Measurements from ENCODE around the gene NNT. TPM values are rescaled to one million over a fixed set of nuclear protein-coding genes. Genes with fewer than 3 reads are reported as not detected.
"Not testable (repeated sequence)": the region's sequence is repeated elsewhere in the genome, so short reads cannot be mapped to it uniquely, and the experiment has no call there.

NNT gene
- 554 TPM for total RNA-seq
- long read RNA-seq, full-length matches to known transcripts, result 347 of 587 reads
- long read RNA-seq, partial matches to known transcripts, result 205 of 587 reads
- long read RNA-seq, other reads (novel, unspliced or antisense), result 35 of 587 reads

DNA sequence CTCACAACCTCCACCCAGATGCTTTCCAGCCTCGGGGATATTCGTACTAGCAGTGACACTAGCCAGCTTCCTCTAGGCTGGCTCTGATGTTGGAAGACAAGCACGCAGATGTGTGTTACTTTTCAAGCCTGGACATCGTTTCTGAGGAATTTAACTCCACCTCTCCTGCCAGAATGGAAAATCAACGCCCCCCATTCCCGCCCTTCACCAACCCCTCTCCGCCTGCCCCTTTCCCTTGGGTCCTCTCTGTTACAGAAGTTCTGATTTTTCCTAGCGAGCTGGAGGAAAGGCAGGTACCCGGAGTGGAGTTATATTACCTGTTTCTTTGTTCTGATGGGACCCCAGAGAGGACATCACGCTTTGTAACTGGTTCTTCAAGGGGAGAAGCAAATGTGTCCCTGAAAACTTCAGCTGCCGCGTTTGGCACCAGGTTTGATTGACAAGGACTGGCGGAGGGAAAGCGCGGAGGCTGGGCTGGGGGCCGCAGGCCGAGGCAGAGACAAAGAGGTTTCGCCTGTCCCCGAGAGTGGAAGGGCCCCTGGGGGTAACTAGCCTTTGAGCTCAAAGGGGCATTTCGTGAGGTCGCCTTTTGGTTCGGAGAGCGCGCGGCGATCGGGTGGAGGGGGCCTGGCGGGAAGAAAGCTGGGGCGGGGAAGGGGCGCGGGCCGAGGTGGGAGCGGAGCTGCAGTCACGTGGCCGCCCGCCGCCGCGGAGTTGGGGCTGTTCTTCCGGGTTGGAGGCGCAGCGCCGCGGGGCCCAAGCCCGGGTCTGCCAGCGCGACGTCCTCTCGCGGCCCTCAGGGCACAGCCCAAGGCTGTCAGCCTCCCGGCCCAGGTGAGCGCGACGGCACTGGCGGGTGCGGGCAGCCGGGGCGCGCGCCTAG is at the start of gene NNT:
NNT (plus strand) TSS at position 720 of the 883 bp plus-strand sequence. CDS start 6,016 bp downstream, outside the sequence.
- intact Hi-C loops (cut with micrococcal nuclease), result no loop called here
- ATAC-seq (peak; percentile 83), DNase-seq (peak; percentile 90)

DNA sequence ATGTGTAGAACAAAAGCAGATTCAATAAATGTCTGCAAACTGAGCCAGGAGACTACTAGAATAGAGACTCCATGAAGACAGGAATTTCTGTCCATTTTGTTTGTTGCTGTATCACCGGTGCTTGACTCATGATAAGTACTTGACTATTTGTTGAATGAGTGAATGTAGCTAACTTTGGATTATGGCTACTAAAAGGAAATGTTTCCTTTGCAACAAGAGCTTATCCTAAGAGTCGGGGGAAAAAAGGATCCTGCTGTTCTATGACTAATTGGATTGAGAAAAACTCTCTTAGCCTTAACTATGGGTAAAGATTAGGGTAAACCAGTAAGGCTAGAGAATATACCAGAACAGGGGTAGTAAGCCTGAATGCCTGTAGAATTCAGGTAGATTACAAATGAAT is 49.6 kb upstream of the NNT start:
- ATAC-seq, result no peak
- intact Hi-C loops (cut with micrococcal nuclease), result no loop called here
- DNase-seq, result no peak

DNA sequence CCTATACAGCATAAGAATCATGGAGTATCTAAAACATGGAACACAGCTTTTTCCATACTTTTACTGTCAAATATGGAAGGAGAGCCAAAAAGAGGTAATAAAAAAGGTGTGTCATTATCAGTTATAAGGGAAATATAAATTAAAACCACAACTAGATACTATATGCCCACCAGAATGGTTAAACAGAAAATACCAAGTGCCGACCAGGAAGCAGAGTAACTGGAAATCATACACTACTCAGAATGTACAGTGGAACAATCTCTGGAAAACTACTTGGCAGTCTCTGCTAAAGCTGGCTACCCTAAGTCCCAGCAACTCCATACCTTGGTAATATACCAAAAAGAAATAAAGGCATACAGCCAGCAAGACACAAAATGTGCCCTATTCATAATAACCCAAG is 48.5 kb upstream of the NNT start:
- ATAC-seq (no peak), DNase-seq (no peak)
- intact Hi-C loops (cut with micrococcal nuclease), result no loop called here

DNA sequence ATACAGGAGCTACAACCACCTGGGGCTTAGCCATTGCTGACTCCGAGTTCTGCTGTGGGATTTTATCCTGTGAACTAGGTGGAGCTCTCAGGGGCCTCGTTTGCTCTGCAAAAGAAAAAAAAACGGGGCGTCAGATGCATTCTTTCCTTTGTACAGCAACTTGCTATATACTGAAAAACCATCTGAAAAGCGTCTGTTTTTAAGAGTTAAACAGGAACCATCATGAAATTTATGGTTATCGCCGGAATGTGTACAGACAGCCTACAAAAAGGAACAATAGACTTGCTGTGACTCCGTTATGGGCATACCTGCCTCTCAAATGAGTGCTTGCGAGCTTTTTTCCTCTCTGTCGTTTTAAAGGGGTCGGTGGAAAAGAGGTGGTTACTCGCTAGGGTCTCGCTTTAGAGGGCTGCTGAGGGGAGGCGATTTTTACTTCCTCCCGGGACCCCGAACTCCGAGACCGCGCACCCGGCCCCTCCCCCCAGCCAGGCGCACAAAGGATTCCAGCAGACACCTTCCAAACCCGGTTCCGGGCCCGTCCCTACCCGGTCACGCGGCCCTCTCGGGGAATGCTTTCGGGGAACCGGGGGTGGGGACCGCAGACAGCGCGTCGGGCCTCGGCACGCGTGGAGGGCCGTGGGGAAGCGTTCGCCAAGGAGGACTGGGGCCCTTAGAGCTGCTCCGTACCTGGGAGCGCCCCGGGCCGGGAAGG is 46.9 kb upstream of the NNT start:
- DNase-seq (peak; percentile 76), ATAC-seq (peak; percentile 62)
- intact Hi-C loops (cut with micrococcal nuclease), result no loop called here

DNA sequence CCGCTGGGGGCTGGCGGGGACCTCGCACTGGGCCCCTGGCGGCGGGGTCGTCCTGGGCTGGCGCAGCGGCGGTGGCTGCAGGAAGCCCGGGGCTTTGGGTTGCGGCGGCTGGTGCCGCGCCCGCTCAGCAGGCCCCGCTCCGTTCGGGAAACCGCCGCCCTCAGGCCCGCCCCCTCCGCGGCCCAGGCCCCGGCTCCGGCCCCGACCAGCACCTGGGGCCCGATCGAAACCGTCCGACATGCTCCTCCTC is 46.4 kb upstream of the NNT start:
- intact Hi-C loops (cut with micrococcal nuclease); DNase-seq: not testable (repeated sequence)
- peak; percentile 94 for ATAC-seq

DNA sequence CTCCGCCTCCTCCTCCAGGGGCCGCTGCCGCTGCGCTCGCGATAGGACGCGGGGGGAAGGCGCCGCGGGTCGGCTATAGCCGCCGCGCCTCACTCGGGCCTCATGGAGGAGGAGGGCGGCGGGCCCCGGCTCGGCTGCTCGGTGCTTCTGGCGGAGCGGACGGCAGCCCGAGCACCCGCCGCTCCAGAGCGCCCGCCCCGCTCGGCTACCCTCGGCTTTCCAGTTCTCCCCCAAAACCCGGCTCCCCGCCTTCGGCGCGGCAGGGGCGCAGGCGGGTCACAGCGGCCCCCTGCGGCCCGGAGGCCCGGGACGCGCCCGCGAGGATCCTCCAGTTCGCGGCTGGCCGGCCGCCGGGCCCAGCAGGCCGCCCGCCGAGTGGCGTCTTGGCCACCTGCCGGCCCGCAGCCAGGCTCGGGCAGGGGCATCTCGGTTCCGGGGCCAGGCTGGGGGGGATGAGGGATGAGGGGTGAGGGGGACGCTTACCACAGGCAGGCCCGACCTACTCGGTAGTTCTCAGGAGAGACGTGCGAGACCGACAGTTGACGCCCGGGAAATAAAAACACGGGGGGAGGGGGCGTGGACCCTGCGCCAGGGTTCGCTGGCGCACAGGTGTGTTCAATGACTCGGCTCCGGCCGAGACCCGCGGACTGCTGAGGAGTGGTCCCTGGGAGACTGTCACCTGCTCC is 46.0 kb upstream of the NNT start, which contains the start of gene PAIP1:
PAIP1 (minus strand) TSS at position 221 of the 686 bp plus-strand sequence. CDS start 231 bp downstream, outside the sequence.
- peak; percentile 90 for DNase-seq
- peak; percentile 92 for ATAC-seq
- intact Hi-C loops (cut with micrococcal nuclease), result no loop called here

DNA sequence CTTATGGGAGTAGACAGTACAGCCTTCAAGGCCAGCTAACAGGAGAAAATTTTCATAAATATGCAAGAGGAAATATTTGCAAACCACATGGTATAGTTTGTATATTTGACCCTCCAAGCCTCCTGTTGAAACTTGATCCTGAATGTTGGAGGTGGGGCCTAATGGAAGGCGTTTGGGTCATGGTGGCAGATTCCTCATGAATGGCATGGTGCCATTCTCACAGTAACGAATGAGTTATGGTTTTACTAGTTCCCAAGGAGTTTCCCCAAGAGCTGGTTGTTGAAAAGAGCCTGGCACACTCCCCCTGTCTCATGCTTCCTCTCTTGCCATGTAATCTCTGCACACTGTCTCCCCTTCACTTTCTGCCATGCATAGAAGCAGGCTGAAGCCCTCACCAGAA is 42.9 kb upstream of the NNT start:
- DNase-seq (no peak), ATAC-seq (no peak)
- intact Hi-C loops (cut with micrococcal nuclease), result no loop called here

DNA sequence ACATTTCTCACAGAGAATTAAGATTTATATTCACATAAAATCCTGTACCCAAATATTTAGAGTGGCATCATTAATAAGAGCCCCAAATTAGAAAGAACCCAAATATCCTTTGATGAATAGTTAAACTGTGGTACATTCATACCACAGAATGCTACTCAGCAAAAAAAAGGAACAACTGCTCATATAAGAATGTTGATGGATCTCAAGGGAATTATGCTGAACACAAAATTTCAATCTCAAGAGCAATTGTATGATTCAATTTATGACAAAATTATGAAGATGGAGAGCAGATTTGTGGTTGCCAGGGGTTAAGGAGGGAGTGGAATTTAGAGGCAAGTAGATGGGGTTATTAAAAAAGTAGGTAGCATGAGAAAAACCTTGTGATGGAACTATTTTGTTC is 41.6 kb upstream of the NNT start:
- ATAC-seq, result no peak
- intact Hi-C loops (cut with micrococcal nuclease), result no loop called here
- DNase-seq, result no peak

DNA sequence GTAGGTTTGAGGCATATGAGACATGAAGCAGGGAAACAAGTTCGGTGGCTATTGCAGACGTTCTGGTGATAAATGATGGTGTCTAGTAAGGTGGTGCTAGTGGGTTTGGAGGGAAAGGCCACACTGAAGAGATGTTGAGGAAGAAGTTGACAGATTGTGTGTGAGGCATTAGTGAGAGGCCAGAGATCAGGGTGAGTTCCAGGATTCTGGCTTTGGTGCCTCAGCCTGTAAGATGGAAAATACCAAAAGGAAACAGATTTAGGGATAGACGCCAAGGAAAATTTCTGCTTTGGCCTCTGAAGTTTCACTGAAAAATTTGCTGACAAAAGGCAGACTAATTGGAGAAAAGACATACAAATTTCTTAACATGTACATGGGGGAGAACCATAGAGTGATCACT is 39.7 kb upstream of the NNT start:
- no peak for DNase-seq
- peak; percentile 43 for ATAC-seq
- intact Hi-C loops (cut with micrococcal nuclease), result no loop called here

DNA sequence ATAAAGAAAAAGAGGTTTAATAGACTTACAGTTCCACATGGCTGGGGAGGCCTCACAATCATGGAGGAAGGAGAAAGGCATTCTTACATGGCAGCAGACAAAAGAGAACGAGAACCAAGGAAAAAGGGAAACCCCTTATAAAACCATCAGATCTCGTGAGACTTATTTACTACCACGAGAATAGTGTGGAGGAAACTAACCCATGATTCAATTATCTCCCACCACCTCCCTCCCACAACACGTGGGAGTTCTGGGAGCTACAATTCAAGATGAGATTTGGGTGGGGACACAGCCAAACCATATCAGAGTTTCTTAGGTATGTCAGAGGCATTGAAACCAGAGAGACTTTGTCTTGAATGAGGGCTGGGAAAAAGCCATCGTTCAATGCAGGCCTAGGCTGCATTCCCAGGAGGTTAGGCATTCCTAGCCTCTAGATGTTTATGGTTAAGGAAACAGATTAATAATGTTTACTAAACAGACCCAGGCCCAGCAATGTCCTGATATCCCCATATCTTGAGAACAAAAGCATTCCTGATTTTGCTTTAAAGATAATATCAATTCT is 38.6 kb upstream of the NNT start:
- DNase-seq (no peak), ATAC-seq (no peak)
- intact Hi-C loops (cut with micrococcal nuclease), result no loop called here

DNA sequence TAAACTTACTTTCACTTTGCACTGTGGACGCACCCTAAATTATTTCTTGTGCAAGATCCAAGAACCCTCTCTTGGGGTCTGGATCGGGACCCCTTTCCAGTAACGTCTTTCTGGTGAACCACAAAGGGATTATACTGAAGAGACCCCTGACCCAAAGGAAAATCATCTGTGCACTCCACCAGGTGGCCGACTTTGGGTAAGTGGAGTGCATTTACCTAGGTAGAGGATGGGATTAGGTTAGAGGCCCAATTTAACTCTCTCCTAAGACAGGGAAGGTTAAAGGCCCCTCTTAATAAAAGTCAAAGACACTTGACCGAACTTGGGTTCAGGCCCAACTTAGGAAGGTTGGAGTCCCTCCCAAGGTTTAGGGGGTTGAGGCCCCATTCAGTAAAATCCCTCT is 37.9 kb upstream of the NNT start:
- intact Hi-C loops (cut with micrococcal nuclease), result no loop called here
- ATAC-seq, result no peak
- no peak for DNase-seq

DNA sequence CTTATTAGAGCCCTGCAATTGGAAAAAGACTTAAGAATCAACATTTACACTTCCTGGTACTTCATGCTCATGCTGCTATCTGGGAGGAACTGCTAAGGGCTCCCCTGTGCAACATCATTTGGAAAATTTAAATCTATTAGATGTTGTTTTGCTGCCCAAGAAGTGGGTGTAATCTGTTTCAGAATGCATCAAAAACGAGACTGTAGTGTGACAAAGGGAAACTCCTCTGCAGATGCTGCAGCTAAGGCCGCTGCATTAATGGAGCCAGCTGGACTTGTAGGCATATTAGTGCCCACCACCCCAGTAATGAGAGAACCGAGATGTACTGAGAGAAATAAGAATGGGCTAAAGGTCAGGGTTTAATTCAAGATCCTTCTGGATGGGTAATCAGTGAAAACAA is 35.0 kb upstream of the NNT start:
- intact Hi-C loops (cut with micrococcal nuclease), result no loop called here
- no peak for DNase-seq
- no peak for ATAC-seq

DNA sequence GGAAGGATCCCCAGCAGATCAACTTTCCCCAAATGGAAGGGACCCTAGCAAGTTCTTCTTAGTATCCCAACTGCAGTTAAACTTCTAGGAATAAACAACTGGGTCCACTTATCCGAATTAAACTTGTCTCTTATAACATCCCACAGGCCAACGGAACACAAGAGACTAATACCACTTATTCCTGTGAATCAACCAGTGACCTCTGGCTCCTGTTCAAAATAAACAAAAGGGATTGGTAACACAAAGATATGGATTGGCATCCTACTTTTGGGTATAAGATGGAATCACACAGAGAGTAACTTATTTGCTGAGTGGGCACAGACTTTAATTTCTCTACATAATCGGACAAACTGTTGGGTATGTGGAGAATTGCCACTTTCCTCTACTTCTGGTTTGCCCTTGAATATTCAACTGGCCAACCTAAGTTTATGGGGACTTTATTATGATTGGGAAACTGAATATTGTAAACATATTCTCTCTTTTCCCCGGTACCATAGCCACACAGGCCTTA is 33.7 kb upstream of the NNT start:
- ATAC-seq (no peak), DNase-seq (no peak)
- intact Hi-C loops (cut with micrococcal nuclease), result no loop called here

DNA sequence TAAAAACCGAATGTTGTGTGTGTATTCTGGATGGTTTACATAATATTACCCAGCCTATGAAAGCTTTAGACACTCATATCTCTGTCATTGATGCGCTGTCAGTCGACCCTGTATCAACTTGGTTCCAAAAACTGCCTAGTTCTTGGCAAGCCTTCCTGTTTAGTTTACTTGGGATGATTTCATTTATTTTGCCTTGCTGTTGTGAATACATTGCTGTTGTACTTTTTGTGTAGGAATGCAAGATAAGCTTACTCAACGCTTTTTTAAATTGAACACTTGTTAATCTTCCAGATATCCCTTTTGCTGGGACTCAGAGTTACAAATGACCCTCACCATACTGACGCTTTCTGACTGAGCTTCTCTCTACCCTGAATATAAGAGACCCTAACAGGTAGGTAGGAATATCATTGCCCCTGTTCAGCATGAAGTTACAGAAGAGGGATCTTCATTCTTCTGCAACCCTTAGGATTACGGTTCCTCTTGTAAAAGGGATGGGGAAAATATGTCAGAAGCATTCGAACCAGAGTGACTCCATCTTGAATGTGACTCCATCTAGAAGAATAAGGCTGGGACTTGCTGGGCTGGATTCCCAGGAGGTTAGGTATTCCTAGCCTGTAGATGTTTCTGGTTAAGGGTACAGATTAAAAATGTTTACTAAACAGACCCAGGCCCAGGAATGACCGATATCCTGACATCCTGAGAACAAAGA is 32.4 kb upstream of the NNT start:
- intact Hi-C loops (cut with micrococcal nuclease), result no loop called here
- ATAC-seq (no peak), DNase-seq (no peak)

DNA sequence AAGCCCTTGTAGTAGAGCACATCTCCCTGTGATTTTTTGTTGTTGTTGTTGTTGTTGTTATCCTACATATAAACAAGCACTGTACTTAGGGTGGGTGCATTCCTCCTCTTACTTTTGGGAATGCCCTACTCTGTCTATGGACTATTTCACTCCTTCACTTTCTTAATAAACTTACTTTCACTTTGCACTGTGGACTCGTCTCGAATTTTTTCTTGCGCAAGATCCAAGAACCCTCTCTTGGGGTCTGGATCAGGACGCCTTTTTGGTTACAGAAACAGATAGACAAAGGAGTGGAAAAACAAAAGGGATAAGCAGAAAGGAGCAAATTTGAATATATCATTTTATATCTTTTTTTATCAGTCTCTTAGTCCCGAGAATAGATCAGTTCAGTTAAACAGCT is 31.7 kb upstream of the NNT start:
- intact Hi-C loops (cut with micrococcal nuclease), result no loop called here
- DNase-seq (no peak), ATAC-seq (peak; percentile 63)

DNA sequence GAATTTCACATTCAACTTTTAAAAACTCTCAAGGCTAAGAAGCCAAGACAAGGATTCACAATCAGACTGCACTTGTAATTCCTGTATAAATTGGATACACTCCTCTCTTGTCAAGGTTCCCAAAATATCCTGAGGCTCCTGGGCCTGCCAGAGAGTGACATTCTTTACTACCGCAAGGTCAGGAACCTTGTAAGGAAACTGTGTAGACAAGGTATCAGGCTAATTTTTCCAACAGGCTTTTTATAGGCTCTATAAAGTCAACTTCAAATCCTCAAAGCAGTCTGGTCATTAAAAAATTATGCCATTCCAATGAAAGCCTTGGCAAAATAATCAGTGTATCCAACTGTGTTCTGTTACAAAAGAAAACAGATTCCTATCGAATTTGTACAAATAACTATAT is 30.6 kb upstream of the NNT start:
- intact Hi-C loops (cut with micrococcal nuclease), result no loop called here
- DNase-seq, result no peak
- peak; percentile 82 for ATAC-seq

DNA sequence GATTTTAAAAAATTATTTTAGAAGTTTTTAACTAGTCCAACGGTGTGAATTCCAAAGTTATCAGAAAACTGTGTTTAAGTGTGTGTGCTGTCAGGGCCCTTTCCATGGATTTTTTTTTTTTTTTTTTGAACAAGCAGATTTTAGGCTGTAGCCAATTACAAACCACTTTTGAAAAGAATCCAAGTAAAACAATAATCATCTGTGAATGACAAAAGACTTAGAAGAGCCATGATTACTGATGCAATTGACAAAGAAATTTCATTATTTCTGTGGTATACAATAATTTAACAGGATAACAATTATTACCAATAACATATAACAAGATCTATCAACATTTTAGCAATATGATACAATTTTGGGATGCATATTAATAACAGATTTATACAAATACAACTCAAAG is 29.9 kb upstream of the NNT start:
- ATAC-seq (no peak), DNase-seq (no peak)
- intact Hi-C loops (cut with micrococcal nuclease), result no loop called here

DNA sequence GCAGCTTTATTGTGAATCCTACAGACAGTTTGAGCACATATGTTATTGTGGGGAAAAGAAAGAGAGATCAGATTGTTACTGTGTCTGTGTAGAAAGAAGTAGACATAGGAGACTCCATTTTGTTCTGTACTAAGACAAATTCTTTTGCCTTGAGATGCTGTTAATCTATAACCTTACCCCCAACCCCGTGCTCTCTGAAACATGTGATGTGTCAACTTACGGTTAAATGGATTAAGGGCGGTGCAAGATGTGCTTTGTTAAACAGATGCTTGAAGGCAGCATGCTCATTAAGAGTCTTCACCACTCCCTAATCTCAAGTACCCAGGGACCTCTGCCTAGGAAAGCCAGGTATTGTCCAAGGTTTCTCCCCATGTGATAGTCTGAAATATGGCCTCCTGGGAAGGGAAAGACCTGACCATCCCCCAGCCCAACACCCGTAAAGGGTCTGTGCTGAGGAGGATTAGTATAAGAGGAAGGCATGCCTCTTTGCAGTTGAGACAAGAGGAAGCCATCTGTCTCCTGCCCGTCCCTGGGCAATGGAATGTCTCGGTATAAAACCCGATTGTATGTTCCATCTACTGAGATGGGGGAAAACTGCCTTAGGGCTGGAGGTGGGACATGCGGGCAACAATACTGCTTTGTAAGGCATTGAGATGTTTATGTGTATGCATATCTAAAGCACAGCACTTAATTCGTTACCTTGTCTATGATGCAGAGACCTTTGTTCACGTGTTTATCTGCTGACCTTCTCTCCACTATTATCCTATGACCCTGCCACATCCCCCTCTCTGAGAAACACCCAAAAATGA is 22.4 kb upstream of the NNT start:
- intact Hi-C loops (cut with micrococcal nuclease), result not testable (repeated sequence)

More for the DNA sequence above, 22.4 kb upstream of the NNT start:
- not testable (repeated sequence) for ATAC-seq, DNase-seq
